ENCODE data around the gene ADSS2.
"Not testable (repeated sequence)": the region's sequence is repeated elsewhere in the genome, so short reads cannot be mapped to it uniquely, and the experiment has no call there.

Gene ADSS2

GRCh38 chr1:244451539-244451950, at the start of gene ADSS2:
Gene ADSS2 (minus strand): TSS chr1:244451909. CDS start chr1:244451817, 92 bp downstream.
- DNase-seq: no peak

- DNase-seq: not testable (repeated sequence)
These were observed 48.8 kb upstream of the ADSS2 start for GRCh38 chr1:244500515-244500914.

DNA sequence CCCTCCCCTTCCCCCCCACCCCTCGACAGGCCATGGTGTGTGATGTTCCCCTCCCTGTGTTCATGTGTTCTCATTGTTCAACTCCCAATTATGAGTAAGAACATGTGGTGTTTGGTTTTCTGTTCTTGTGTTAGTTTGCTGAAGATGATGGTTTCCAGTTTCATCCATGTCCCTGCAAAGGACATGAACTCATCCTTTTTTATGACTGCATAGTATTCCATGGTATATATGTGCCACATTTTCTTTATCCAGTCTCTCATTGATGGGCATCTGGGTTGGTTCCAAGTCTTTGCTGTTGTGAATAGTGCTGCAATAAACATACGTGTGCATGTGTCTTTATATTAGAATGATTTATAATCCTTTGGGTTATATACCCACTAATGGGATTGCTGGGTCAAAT, 47.8 kb upstream of the ADSS2 start:
- DNase-seq: not testable (repeated sequence)

DNA sequence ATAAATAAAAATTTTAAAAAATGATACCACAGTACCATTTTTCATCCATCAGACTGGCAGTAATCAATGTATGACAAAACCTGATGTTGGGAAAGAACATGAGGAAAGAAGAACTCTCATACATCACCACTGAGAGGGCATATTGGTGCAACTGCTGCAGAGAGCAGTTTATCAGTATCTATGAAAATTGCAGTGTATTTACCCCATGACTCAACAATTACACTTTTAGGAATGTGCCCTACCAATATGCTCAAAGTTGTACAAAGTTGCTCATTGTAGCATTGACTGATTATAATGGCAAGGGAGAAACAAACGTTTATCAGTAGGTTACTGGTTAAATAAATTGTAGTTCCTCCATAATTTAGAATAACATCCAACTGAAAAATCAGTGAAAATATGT, 46.1 kb upstream of the ADSS2 start:
- DNase-seq: no peak

DNA sequence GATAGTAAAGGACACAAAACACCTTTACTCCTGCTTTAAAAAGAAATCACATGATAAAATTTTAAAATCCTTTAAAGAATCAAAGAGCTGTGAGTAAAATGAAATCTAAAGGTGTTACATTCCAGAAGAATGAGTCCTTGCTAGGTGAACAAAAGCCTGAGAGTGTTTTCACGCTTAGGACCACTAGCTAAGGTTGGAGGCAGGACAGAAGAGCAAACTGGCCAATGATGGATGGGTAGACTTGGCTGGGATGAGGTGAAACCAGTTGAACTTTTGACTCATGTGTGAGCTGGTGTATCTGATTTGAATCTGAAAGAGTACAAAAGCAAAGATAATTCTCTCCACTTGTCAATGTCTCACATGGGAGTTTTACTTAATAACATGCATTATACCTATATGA, 44.5 kb upstream of the ADSS2 start:
- DNase-seq: no peak

DNA sequence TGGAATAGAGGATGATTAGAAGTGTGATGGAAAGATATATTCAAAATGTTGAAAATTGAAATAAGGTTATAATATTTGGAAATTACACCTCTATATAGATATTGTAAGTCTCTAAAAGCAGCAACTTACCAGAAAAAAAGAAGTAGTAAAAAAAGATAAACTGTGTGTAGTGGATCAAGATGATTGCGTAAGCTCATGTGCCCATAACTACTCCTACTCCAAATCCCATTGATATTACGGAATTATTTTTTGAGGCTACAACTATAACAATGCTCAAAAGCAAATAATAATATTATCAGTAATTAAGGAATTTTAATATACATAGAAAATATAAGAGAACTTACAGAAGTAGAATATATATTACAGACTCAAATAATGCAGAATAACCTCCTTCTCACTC, 42.9 kb upstream of the ADSS2 start:
- DNase-seq: no peak

GRCh38 chr1:244484971-244485370, 33.3 kb upstream of the ADSS2 start:
- DNase-seq: not testable (repeated sequence)

- DNase-seq: no peak
These were observed 21.4 kb upstream of the ADSS2 start for GRCh38 chr1:244473059-244473605.

GRCh38 chr1:244466724-244467123, 15.0 kb upstream of the ADSS2 start:
- DNase-seq: no peak

DNA sequence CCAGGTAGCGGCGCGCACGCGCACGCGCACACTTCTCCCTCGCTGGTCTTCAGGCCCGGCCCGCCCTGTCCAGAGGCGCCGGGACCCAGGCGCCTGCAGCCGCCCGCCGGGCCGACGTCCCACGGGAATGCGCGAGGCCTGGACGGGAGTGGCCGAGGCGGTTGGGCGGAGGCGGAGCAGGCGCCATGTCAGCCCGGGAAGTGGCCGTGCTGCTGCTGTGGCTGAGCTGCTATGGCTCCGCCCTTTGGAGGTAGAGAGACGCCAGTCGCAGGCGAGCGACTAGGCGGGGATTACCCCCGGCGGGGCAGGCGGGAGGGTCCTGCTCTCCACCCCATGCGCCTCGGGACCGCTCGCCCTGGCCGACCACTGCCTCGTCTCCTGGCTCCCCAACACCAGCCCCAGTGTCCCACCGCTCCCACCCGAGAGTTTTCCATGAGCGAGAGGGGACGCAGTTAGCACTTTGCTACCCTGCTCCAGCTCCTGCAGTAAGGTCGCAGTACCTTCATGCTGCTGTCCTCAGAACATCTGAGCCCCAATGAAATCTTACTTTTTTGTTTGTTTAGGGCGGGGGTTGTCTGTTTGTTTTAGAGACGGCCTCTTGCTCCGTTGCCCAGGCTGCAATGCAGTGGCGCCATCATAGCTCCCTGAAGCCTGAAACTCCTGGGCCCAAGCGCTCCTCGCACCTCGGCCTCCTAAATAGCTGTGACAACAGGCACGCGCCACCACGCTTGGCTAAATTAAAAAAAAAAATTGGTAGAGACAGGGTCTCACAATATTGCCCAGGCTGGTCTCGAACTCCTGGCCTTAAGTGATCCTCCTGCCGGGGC, 9.7 kb upstream of the ADSS2 start, which contains the start of gene CATSPERE:
CATSPERE (plus strand) TSS at position 29 of the 827 bp plus-strand sequence; CDS start at position 186, 157 bp downstream.
- peak; percentile 78 for DNase-seq

DNA sequence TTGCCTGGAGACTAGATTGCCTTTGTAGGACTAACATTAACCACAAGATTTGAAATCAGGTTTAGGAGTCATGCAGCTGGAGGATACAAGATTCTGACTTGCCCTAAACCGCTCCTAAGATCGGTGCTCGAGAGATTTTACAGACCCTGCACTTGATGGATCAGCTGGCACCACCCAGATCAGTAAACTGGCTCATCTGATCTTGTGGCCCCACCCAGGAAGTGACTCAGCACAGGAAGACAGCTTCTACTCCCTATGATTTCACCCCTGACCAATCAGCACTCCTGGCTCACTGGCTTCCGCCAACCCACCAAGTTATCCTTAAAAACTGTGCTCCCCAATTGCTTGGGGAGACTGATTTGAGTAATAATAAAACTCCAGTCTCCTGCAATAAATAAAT, 8.5 kb upstream of the ADSS2 start:
- no peak for DNase-seq

DNA sequence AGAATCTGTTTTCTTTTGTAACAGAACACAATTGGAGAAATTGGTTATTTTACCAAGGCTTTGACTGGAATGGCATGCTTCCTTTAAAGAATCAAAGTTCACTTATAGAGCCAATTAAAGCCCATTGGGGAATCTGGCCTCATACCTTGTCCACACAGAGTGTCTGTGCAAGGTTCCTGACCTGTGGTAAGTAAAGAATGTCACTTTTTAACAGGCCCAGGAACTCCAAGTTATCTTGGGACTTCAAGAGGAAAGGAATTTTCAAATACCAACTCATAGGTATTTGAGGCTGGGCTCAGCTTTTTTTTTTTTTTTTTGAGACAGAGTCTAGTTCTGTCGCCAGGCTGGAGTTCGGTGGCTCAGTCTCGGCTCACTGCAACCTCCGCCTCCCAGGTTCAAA, 7.1 kb upstream of the ADSS2 start:
- no peak for DNase-seq

DNA sequence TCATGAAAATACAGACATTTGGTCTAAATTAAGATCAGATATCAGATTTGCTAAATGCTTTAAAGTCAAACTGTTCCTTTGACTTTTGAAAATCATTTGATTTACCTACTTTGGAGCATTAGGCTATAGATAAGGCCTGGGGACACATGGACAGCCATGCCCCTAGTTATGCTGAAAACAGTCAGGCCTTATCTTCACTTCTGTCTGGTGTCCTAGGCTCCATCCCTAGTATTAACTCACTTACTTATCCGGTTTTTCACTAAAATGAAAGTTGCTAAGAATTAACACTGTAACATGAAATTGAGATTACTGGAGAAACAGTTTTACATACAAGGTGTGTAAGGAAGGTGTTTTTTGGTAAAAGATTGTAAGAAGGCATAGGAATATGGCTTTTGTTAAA, 4.9 kb upstream of the ADSS2 start:
- no peak for DNase-seq

GRCh38 chr1:244454412-244454811, 2.7 kb upstream of the ADSS2 start:
- no peak for DNase-seq

- peak; percentile 99 for DNase-seq
These were observed 464 bp upstream of the ADSS2 start for GRCh38 chr1:244451951-244452795.

DNA sequence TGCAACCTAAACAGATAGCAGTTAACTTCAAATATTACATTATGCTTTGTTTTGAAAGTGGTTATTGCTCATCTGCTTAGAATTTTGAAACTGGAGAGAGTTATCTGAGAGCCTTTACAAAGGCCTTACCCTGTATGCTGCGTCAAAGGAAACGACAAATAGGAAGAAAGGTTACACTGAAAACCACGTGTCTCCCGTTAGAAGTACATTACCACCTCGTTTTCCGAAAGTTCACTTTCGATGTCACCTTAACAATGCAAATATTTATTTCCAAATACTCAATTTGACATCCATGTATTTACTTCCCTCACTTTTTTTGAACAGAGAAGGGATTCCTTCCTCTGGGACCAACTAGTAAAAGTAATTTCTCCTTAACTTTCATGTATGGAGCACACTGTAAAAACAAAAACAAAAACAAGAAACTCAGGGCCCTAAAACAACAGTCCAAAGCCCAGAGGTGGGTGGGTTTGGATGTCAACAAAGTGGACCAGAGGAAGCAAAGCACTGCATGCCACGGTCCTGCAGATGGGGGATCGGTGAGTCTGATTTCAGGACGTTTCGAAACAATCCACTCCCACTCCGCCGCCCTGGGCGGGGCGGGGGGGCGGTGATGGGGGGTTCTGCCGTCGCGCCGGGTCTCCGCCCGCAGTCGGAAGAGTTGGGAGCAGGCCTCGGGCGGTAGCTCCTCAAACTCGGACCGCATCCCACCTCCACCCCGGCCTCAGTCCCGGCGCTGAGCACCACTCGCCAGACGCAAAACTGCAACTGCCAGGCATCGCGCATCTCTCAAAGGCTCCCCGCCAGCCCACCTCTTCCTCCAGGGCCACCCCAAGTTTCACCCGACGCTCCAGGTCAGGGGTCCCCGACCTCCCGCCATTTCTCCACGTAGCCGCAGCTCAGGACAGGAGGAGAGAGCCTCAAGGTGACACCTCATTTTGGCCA, 841 bp downstream of the ADSS2 start:
- peak; percentile 10 for DNase-seq

- no peak for DNase-seq
These were observed 1.7 kb downstream of the ADSS2 start for GRCh38 chr1:244449936-244450508.

DNA sequence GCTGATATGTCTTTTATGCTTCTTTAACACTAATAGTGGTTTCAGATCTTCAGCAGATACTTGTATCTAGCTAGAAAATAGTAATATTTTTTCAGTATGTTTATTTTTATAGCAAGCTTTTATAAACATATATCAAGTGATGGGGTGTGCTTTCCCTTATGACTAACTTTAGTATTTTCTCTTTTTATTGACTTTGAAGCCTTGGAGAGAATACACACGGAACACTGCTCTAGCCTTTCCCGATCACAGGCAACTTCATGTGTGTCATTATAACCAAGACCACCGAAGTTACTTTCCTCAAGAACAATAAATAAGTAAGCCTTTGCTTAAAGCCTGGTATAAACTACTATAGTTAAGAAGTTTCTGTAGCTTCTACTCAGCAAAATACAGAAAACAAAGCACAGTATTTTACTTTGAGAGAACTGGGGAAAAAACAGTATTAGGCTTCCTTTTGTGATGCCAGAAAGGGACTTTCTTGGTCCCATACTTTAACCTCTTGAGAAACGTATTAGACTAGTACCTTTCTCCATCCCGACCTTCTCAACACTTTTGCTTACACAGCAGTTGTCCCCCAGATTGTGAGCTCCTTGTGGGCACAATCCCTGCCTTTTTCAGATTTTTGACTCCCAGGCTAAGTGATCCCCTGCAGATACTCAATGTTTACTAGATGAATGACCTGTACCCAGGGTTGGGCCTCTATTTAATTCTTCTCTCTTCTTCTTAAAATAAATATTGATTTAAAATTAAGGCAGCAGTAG, 3.3 kb downstream of the ADSS2 start:
- DNase-seq: no peak

- DNase-seq: no peak
These were observed 4.2 kb downstream of the ADSS2 start for GRCh38 chr1:244447552-244447951.

- no peak for DNase-seq
These were observed 4.7 kb downstream of the ADSS2 start for GRCh38 chr1:244447024-244447423.
